Gastroesophageal sphincter (tissue), 4 donors: ENCODE data around the gene HS6ST3. TPM values are rescaled to one million over a fixed set of nuclear protein-coding genes. Genes with fewer than 3 reads are reported as not detected.

ENCODE experiments used
- ATAC-seq: fragments of 150-250 bp; one replicate; pipeline ENCODE4 v1.9.1; 2016; ENCODE audit warnings: mild to moderate bottlenecking, moderate library complexity
- H3K27ac ChIP-seq, 4 donors: fragments of 200-600 bp; sonication (generic) in 3 of 4; 1 replicate in 3 of 4; 2 replicates in 1 of 4; pipeline ENCODE4 v1.5.1; 2016 to 2019
- H3K27me3 ChIP-seq: fragments of 200-600 bp; sonication (generic); one replicate; pipeline ENCODE4 v1.5.1; 2019
- H3K36me3 ChIP-seq, 2 donors: fragments of 200-600 bp; sonication (generic); one replicate each; pipeline ENCODE4 v1.5.1; 2019; ENCODE audit warnings: control low read depth in 1 of 2
- H3K4me1 ChIP-seq, 3 donors: fragments of 200-600 bp; sonication (generic); 1 replicate in 2 of 3; 2 replicates in 1 of 3; pipeline ENCODE4 v1.5.1; 2016 to 2019; ENCODE audit warnings: control low read depth in 2 of 3
- H3K4me3 ChIP-seq, 2 donors: fragments of 200-600 bp; sonication (generic); one replicate each; pipeline ENCODE4 v1.5.1; 2019; ENCODE audit warnings: mild to moderate bottlenecking in 1 of 2, moderate library complexity in 1 of 2
- H3K9me3 ChIP-seq, 3 donors: fragments of 200-600 bp; sonication (generic); one replicate each; pipeline ENCODE4 v1.5.1; 2017 to 2019; ENCODE audit warnings: control low read depth in 2 of 3
- EP300 ChIP-seq: sonication (generic); formaldehyde crosslinking; IDR thresholded peaks from one replicate; pipeline ENCODE4 v1.6.1; 2017; ENCODE audit warnings: antibody characterized with exemption, mild to moderate bottlenecking
- POLR2A ChIP-seq, 2 donors: fragments of 450-650 bp; IDR thresholded peaks; one replicate each; pipeline ENCODE4 v1.6.1; 2017; ENCODE audit warnings: antibody characterized with exemption in 2 of 2, mild to moderate bottlenecking in 2 of 2, moderate library complexity in 1 of 2
- POLR2AphosphoS5 ChIP-seq: sonication (generic); formaldehyde crosslinking; IDR thresholded peaks from one replicate; pipeline ENCODE4 v1.6.1; 2017; ENCODE audit warnings: antibody characterized with exemption
- WGBS, 2 donors: methylation state at CpG; one replicate each; pipeline ENCODE4 v1.1.5; 2018; ENCODE audit warnings: low coverage in 1 of 2; 5-methylcytosine and 5-hydroxymethylcytosine counted together
- total RNA-seq, 4 donors: library from RNA; depleted of rRNA; stranded (reverse); fragments of >200 nt; gene quantifications; one replicate each; pipeline ENCODE4 v1.1.0, GENCODE V29; 2016
- TF ChIP-seq, protein P1 (sequence below), 4 experiments: fragments of 200-600 bp in 2 of 4; fragments of 450-650 bp in 2 of 4; sonication (generic) in 1 of 4; IDR thresholded peaks; one replicate each; pipeline ENCODE4 v1.5.1; 2017 to 2019; ENCODE audit warnings: antibody characterized with exemption in 4 of 4, mild to moderate bottlenecking in 2 of 4, moderate library complexity in 2 of 4

HS6ST3 gene
- total RNA-seq, 4 donors from 2014 or later: 3.4 to 13.2 (median 5.2) TPM

DNA sequence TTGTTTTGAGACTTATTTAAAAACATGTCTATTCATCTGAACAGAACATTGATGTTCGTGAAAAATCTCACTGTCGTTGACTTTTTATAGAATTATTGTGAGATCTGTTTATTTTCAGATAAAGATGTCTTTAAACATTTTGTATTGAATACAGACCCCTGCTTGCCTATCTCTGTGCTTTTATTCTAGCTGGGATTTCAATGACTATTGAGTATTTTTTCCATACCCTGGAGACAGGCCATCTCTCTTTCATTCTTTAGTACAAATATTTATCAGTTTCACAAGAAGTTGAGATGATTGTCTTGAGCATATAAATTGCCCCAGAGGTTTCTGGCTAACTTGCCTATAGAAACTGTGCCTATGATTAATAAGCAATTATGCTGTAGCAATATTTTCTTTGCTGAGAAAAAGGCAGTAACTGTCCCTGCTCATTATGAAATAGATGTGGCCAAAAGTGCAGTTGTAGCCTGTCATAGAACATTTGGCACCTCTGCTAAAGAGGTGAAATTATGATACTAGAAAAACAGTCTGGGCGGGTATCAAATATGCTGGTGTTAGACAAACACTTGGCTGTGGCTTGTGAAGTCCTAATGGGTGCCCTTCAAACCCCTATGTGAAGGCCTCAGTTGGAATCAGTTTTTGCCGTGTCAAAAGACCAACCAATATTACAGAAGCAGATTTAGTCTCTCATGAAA, 360.6 kb downstream of the HS6ST3 start:
- TF ChIP-seq EP300 (no peak), POLR2AphosphoS5 (no peak), POLR2A (IDR thresholded peaks at IDR 0.05) (no peak)
- TF ChIP-seq, protein P1, sequence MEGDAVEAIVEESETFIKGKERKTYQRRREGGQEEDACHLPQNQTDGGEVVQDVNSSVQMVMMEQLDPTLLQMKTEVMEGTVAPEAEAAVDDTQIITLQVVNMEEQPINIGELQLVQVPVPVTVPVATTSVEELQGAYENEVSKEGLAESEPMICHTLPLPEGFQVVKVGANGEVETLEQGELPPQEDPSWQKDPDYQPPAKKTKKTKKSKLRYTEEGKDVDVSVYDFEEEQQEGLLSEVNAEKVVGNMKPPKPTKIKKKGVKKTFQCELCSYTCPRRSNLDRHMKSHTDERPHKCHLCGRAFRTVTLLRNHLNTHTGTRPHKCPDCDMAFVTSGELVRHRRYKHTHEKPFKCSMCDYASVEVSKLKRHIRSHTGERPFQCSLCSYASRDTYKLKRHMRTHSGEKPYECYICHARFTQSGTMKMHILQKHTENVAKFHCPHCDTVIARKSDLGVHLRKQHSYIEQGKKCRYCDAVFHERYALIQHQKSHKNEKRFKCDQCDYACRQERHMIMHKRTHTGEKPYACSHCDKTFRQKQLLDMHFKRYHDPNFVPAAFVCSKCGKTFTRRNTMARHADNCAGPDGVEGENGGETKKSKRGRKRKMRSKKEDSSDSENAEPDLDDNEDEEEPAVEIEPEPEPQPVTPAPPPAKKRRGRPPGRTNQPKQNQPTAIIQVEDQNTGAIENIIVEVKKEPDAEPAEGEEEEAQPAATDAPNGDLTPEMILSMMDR (IDR thresholded peaks at IDR 0.05): no peak
- H3K9me3 ChIP-seq: no peaks in the 10 kb centered on the region
- 65 to 87% methylated on average over 4 of the region's 4 CpGs for whole genome bisulfite sequencing, 2 donors
- no peaks in the 10 kb centered on the region for H3K27me3 ChIP-seq
- H3K27ac ChIP-seq: no peak overlapping the region
- H3K36me3 ChIP-seq: no peaks in the 10 kb centered on the region
- H3K4me3 ChIP-seq: no peak overlapping the region
- ATAC-seq: no peak
- H3K4me1 ChIP-seq: no peaks in the 10 kb centered on the region

- 6 to 21% methylated on average over 2 of the region's 2 CpGs for WGBS, 2 donors
- ATAC-seq: no peak
These were observed 364.6 kb downstream of the HS6ST3 start for GRCh38 chr13:96454466-96454865.

DNA sequence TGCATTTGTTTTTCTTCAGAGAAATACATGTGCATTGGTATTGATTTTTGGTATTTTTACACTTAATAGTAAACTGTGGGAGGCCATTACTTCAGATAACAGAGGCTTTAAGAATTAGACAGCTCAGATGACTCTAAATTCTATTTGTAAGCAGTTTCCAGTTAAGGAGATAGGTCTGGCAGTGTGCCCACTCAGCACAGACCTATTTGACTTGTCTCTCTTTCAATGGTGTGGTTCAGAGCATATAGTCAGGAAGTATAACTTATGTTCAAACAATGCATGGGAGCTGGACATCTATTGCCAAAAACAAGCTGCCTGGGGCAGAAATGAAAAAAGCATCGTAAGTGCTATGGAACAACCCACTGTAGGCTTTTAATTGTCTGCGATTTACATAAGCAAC, 370.7 kb downstream of the HS6ST3 start:
- Histone ChIP-seq H3K9me3 (no peaks in the 10 kb centered on the region), H3K4me1 (no peaks in the 10 kb centered on the region), H3K36me3 (no peaks in the 10 kb centered on the region), H3K27me3 (no peaks in the 10 kb centered on the region), H3K27ac (no peak overlapping the region), H3K4me3 (no peak overlapping the region)
- TF ChIP-seq, protein P1 (IDR thresholded peaks at IDR 0.05): no peak
- TF ChIP-seq EP300 (no peak), POLR2A (IDR thresholded peaks at IDR 0.05) (no peak), POLR2AphosphoS5 (no peak)
- no peak for ATAC-seq
- WGBS, 2 donors: 63 to 78% methylated on average over 2 of the region's 2 CpGs

More at GRCh38 chr13:96454466-96454865, 364.6 kb downstream of the HS6ST3 start:
- Histone ChIP-seq H3K27ac (no peak overlapping the region), H3K27me3 (no peaks in the 10 kb centered on the region), H3K9me3 (no peaks in the 10 kb centered on the region), H3K36me3 (no peaks in the 10 kb centered on the region), H3K4me3 (no peak overlapping the region), H3K4me1 (no peaks in the 10 kb centered on the region)
- TF ChIP-seq POLR2AphosphoS5 (no peak), POLR2A (IDR thresholded peaks at IDR 0.05) (no peak), EP300 (no peak)
- TF ChIP-seq, protein P1 (IDR thresholded peaks at IDR 0.05): no peak

- Histone ChIP-seq H3K27me3 (no peaks in the 10 kb centered on the region), H3K36me3 (no peaks in the 10 kb centered on the region), H3K4me1 (no peaks in the 10 kb centered on the region), H3K9me3 (no peaks in the 10 kb centered on the region), H3K4me3 (no peak overlapping the region), H3K27ac (no peak overlapping the region)
- TF ChIP-seq, protein P1 (IDR thresholded peaks at IDR 0.05): no peak
- no peak for TF ChIP-seq POLR2AphosphoS5
- TF ChIP-seq POLR2A (IDR thresholded peaks at IDR 0.05): no peak
- no peak for TF ChIP-seq EP300
- 50 to 62% methylated on average over 2 to 6 of the region's 10 CpGs for WGBS, 2 donors
- no peak for ATAC-seq
These were observed 383.7 kb downstream of the HS6ST3 start for GRCh38 chr13:96473526-96474180.

GRCh38 chr13:96474181-96474557, 384.3 kb downstream of the HS6ST3 start:
- TF ChIP-seq EP300 (no peak), POLR2A (IDR thresholded peaks at IDR 0.05) (no peak), POLR2AphosphoS5 (no peak)
- TF ChIP-seq, protein P1 (IDR thresholded peaks at IDR 0.05): no peak
- Histone ChIP-seq H3K9me3 (no peaks in the 10 kb centered on the region), H3K36me3 (no peaks in the 10 kb centered on the region), H3K27ac (no peak overlapping the region), H3K4me3 (no peak overlapping the region), H3K27me3 (no peaks in the 10 kb centered on the region), H3K4me1 (no peaks in the 10 kb centered on the region)
- WGBS, 2 donors: 53 to 65% methylated on average over 4 to 7 of the region's 7 CpGs
- no peak for ATAC-seq
